K562 (cell line): ENCODE results near the gene PIK3C2G.

Experiments
- CBX8 ChIP-seq: fragments of 200-600 bp; sonication (generic); IDR thresholded peaks from 2 replicates; pipeline ENCODE4 v1.6.1; 2012; ENCODE audit warnings: borderline replicate concordance, mixed run types, low read depth, mild to moderate bottlenecking, moderate library complexity, mixed read lengths, low read length, control low read depth, inconsistent platforms; ENCODE audit not compliant: poor library complexity, severe bottlenecking; ENCODE audit errors: extremely low read depth
- CTCF ChIP-seq, 3 experiments: IDR thresholded peaks in 2 of 3; conservative IDR thresholded peaks in 1 of 3; 2 replicates each; pipeline ENCODE4 v1.5.1; 2011 to 2012; ENCODE audit warnings: low read length in 3 of 3, mild to moderate bottlenecking in 3 of 3, control low read depth in 2 of 3, improper control_type of control experiment in 1 of 3, inconsistent platforms in 1 of 3, low read depth in 1 of 3, mixed read lengths in 1 of 3, moderate library complexity in 1 of 3; ENCODE audit not compliant: insufficient read depth in 2 of 3
- TSHZ1 ChIP-seq: fragments of 250-450 bp; sonication (Bioruptor Pico); IDR thresholded peaks from 2 replicates; pipeline ENCODE4 v1.4.0; 2020; ENCODE audit warnings: mild to moderate bottlenecking, moderate library complexity

DNA sequence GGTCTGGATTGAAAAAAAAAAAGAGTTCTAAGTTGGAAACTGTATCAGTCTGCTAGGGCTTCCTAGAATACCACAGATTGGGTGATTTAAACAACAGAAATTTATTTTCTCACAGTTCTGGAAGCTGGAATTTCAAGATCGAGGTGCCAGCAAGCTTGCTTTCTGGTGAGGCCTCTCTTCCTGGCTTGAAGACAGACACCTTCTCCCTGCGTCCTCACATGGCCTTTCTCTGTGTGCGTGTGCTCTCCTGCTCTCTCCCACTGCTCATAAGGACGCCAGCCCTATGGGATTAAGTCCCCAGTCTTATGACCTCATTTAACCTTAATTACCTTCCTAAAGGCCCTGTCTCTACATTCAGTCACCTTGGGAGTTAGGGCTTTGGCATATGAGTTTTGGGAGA, 215.5 kb downstream of the PIK3C2G start:
- TF ChIP-seq TSHZ1 (CRISPR knock-in tag) (no peak), CBX8 (no peak), CTCF (IDR thresholded peaks at IDR 0.05 in 2 of 3, conservative IDR thresholded peaks at IDR 0.05 in 1 of 3; ENCODE audit: insufficient read depth in 2 of 3, low read depth in 1 of 3, low read length in 3 of 3) (no peak)
